HepG2 (cell line): ENCODE results near the gene SCYGR8. TPM values are rescaled to one million over a fixed set of nuclear protein-coding genes. Genes with fewer than 3 reads are reported as not detected.

ENCODE experiments used
- HES4 ChIP-seq: sonication (generic); formaldehyde crosslinking; IDR thresholded peaks from 2 replicates; pipeline ENCODE4 v1.9.0; 2021; ENCODE audit warnings: mild to moderate bottlenecking, missing genetic modification reagents, borderline replicate concordance
- polyA plus RNA-seq, 8 experiments: library from polyadenylated mRNA; depleted of rRNA in 3 of 8; stranded (reverse) in 7 of 8; unstranded in 1 of 8; fragments of >200 nt; fragmentation: Illumina TruSeq in 4 of 8; extraction: Trizol in 4 of 8; gene quantifications; 2 replicates each; pipeline versions ENCODE4 v1.2.1 to v1.2.3, GENCODE V29; 2011 to 2016; ENCODE audit warnings: low read depth in 4 of 8, missing spikeins in 1 of 8, mixed read lengths in 1 of 8; ENCODE audit not compliant: insufficient read depth in 1 of 8
- total RNA-seq, 5 experiments: library from RNA; depleted of rRNA; stranded (reverse); fragments of >200 nt; fragmentation: Illumina TruSeq; extraction: Trizol; gene quantifications; 2 replicates each; pipeline ENCODE4 v1.2.3, GENCODE V29; 2016; ENCODE audit warnings: low read depth in 1 of 5
- TF ChIP-seq, protein P1 (sequence below): sonication (generic); formaldehyde crosslinking; IDR thresholded peaks from 2 replicates; pipeline ENCODE4 v1.5.1; 2020; ENCODE audit warnings: mild to moderate bottlenecking, missing genetic modification reagents, moderate library complexity
- TF ChIP-seq, protein P2 (sequence below): sonication (generic); formaldehyde crosslinking; IDR thresholded peaks from 2 replicates; pipeline ENCODE4 v1.5.1; 2020; ENCODE audit warnings: missing genetic modification reagents, mild to moderate bottlenecking, borderline replicate concordance
- TF ChIP-seq, protein P3 (sequence below): IDR thresholded peaks from 2 replicates; pipeline ENCODE4 v1.4.0; 2020; ENCODE audit warnings: mild to moderate bottlenecking, missing genetic modification reagents

The SCYGR8 gene
- total and polyA plus RNA-seq, 2 of the 13 experiments (the other 11 are each of a cell fraction or from before 2014, with no cell fraction given): not detected

DNA sequence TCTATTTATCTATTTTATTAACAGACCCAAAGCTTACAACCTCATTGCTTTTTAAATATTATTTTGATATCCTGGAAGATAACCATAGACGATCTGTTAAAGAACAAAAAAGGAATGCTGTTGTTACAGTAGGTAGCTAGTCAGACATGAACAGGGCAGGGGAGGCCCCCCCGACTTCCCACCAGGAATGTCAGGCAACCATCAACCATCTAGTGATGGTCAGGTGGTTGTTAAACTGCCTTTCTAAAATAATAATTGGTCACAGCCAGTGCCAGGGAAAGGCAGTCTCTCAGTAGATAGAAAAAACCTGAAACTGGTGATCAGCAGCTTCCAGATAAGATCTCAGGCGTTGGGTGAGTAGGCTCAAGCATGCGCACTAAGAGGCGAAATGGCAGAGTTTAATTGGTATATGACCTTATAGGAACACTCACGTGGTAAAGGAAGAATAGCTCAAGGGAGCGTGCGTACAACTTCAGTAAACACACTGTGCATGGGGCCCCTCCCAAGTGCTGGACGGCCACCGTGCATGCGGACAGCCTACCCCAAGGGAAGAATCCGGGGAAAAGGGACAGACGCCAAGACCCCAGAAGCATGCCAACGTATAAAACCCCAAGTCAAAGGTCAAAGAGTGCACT, 35.4 kb downstream of the SCYGR8 start (continued):
- TF ChIP-seq, protein P1, sequence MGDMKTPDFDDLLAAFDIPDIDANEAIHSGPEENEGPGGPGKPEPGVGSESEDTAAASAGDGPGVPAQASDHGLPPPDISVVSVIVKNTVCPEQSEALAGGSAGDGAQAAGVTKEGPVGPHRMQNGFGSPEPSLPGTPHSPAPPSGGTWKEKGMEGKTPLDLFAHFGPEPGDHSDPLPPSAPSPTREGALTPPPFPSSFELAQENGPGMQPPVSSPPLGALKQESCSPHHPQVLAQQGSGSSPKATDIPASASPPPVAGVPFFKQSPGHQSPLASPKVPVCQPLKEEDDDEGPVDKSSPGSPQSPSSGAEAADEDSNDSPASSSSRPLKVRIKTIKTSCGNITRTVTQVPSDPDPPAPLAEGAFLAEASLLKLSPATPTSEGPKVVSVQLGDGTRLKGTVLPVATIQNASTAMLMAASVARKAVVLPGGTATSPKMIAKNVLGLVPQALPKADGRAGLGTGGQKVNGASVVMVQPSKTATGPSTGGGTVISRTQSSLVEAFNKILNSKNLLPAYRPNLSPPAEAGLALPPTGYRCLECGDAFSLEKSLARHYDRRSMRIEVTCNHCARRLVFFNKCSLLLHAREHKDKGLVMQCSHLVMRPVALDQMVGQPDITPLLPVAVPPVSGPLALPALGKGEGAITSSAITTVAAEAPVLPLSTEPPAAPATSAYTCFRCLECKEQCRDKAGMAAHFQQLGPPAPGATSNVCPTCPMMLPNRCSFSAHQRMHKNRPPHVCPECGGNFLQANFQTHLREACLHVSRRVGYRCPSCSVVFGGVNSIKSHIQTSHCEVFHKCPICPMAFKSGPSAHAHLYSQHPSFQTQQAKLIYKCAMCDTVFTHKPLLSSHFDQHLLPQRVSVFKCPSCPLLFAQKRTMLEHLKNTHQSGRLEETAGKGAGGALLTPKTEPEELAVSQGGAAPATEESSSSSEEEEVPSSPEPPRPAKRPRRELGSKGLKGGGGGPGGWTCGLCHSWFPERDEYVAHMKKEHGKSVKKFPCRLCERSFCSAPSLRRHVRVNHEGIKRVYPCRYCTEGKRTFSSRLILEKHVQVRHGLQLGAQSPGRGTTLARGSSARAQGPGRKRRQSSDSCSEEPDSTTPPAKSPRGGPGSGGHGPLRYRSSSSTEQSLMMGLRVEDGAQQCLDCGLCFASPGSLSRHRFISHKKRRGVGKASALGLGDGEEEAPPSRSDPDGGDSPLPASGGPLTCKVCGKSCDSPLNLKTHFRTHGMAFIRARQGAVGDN (CRISPR knock-in tag): 0 out of 2 replicates have a peak, but pooled peaks have one; percentile 13
- TF ChIP-seq, protein P2, sequence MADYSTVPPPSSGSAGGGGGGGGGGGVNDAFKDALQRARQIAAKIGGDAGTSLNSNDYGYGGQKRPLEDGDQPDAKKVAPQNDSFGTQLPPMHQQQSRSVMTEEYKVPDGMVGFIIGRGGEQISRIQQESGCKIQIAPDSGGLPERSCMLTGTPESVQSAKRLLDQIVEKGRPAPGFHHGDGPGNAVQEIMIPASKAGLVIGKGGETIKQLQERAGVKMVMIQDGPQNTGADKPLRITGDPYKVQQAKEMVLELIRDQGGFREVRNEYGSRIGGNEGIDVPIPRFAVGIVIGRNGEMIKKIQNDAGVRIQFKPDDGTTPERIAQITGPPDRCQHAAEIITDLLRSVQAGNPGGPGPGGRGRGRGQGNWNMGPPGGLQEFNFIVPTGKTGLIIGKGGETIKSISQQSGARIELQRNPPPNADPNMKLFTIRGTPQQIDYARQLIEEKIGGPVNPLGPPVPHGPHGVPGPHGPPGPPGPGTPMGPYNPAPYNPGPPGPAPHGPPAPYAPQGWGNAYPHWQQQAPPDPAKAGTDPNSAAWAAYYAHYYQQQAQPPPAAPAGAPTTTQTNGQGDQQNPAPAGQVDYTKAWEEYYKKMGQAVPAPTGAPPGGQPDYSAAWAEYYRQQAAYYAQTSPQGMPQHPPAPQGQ (CRISPR knock-in tag): no peak
- TF ChIP-seq, protein P3, sequence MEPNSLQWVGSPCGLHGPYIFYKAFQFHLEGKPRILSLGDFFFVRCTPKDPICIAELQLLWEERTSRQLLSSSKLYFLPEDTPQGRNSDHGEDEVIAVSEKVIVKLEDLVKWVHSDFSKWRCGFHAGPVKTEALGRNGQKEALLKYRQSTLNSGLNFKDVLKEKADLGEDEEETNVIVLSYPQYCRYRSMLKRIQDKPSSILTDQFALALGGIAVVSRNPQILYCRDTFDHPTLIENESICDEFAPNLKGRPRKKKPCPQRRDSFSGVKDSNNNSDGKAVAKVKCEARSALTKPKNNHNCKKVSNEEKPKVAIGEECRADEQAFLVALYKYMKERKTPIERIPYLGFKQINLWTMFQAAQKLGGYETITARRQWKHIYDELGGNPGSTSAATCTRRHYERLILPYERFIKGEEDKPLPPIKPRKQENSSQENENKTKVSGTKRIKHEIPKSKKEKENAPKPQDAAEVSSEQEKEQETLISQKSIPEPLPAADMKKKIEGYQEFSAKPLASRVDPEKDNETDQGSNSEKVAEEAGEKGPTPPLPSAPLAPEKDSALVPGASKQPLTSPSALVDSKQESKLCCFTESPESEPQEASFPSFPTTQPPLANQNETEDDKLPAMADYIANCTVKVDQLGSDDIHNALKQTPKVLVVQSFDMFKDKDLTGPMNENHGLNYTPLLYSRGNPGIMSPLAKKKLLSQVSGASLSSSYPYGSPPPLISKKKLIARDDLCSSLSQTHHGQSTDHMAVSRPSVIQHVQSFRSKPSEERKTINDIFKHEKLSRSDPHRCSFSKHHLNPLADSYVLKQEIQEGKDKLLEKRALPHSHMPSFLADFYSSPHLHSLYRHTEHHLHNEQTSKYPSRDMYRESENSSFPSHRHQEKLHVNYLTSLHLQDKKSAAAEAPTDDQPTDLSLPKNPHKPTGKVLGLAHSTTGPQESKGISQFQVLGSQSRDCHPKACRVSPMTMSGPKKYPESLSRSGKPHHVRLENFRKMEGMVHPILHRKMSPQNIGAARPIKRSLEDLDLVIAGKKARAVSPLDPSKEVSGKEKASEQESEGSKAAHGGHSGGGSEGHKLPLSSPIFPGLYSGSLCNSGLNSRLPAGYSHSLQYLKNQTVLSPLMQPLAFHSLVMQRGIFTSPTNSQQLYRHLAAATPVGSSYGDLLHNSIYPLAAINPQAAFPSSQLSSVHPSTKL (CRISPR knock-in tag): 0 out of 2 replicates have a peak, but pooled peaks have one; percentile 12
- TF ChIP-seq HES4: no peak
